NB4 (cell line): Measurements from ENCODE around the gene PPP2R2D.

Experiments used
- DNase-seq: peaks from one replicate; pipeline ENCODE4 v3.0.0; 2010; ENCODE audit warnings: low read depth
- H3K4me3 ChIP-seq: one replicate; pipeline ENCODE4 v1.5.1; 2011; ENCODE audit warnings: mild to moderate bottlenecking, low read depth, low read length, moderate library complexity
- CTCF ChIP-seq: IDR thresholded peaks from one replicate; pipeline ENCODE4 v1.5.1; 2012; ENCODE audit warnings: low read depth, low read length
- MAX ChIP-seq: IDR thresholded peaks from 2 replicates; pipeline ENCODE4 v1.6.1; 2011; ENCODE audit warnings: low read depth, low read length
- MYC ChIP-seq: IDR thresholded peaks from 2 replicates; pipeline ENCODE4 v1.6.1; 2011; ENCODE audit warnings: low read depth, low read length
- POLR2A ChIP-seq: IDR thresholded peaks from 2 replicates; pipeline ENCODE4 v1.6.1; 2011; ENCODE audit warnings: mild to moderate bottlenecking; ENCODE audit not compliant: insufficient read length; ENCODE audit errors: extremely low read depth

PPP2R2D gene

GRCh38 chr10:131897297-131897899 lies 3.4 kb upstream of the PPP2R2D start:
- peak; percentile 78 for TF ChIP-seq MAX
- peak; percentile 81; the same call in 1 of the 2 replicates for TF ChIP-seq MYC
- no peak for TF ChIP-seq CTCF
- peak; percentile 40 for TF ChIP-seq POLR2A
- DNase-seq, result peak; percentile 99
- peak overlapping the region; percentile 45 for H3K4me3 ChIP-seq

GRCh38 chr10:131898061-131898460 lies 2.7 kb upstream of the PPP2R2D start:
- TF ChIP-seq CTCF, result no peak
- TF ChIP-seq MAX, result peak; percentile 67; the same call in 1 of the 2 replicates
- peak; percentile 21; the same call in 1 of the 2 replicates for TF ChIP-seq MYC
- TF ChIP-seq POLR2A, result no peak
- peak; percentile 91 for DNase-seq

GRCh38 chr10:131898713-131899112 lies 2.1 kb upstream of the PPP2R2D start:
- no peak for TF ChIP-seq MAX
- no peak for TF ChIP-seq CTCF
- no peak for TF ChIP-seq POLR2A
- no peak for TF ChIP-seq MYC
- peak; percentile 53 for DNase-seq
- H3K4me3 ChIP-seq, result peak overlapping the region; percentile 44

More at GRCh38 chr10:131898061-131898460, 2.7 kb upstream of the PPP2R2D start:
- peak overlapping the region; percentile 44 for H3K4me3 ChIP-seq

GRCh38 chr10:131899116-131899690 lies 1.6 kb upstream of the PPP2R2D start:
- no peak for DNase-seq
- no peak for TF ChIP-seq MYC
- no peak for TF ChIP-seq MAX
- no peak for TF ChIP-seq CTCF
- no peak for TF ChIP-seq POLR2A
- no peak overlapping the region for H3K4me3 ChIP-seq

GRCh38 chr10:131899695-131900349 lies 986 bp upstream of the PPP2R2D start:
- TF ChIP-seq POLR2A (no peak), CTCF (peak; percentile 10), MYC (no peak)
- H3K4me3 ChIP-seq, result peak overlapping the region; percentile 69
- DNase-seq, result peak; percentile 75
